Fibroblast of skin of right biceps (primary cell): ENCODE data around the gene MESP1.
"Not testable (repeated sequence)": the region's sequence is repeated elsewhere in the genome, so short reads cannot be mapped to it uniquely, and the experiment has no call there.

ENCODE experiments used
- DNase-seq: peaks from one replicate; pipeline ENCODE4 v3.0.0-alpha.2; 2013

MESP1 gene, protein sequence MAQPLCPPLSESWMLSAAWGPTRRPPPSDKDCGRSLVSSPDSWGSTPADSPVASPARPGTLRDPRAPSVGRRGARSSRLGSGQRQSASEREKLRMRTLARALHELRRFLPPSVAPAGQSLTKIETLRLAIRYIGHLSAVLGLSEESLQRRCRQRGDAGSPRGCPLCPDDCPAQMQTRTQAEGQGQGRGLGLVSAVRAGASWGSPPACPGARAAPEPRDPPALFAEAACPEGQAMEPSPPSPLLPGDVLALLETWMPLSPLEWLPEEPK

GRCh38 chr15:89750560-89751542 is at the start of gene MESP1:
TSS of gene MESP1 (minus strand) at chr15:89751249. CDS start at chr15:89751231, 18 bp downstream.
- peak; percentile 90 for DNase-seq

DNA sequence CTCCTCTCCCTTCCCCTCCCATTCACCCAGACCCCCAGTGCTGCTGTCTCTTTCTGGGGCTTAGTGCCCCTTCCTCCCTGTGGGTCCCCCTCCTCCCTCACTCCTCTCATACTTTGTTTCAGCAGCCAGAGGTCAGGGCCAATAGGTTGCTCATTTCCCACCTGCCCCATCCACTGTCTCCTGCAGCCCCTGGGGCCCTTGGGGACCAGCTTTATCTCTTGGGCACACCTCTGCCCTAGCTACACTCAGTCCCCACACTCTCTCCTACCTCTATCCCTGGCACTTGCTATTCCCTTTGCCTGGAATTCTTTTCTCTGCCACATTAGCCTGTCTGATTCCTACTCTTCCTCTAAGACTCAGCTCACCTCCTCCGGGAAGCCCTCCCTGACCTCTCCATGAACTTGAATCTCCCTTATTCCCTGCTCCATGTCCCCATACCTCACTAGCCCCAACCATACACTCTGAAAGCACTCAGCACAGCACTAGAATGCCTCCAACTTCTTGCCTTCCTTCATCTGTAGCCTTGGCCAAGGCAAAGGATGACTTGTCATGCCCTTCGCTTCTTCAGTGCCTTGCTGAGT is 49.0 kb upstream of the MESP1 start:
- no peak for DNase-seq

DNA sequence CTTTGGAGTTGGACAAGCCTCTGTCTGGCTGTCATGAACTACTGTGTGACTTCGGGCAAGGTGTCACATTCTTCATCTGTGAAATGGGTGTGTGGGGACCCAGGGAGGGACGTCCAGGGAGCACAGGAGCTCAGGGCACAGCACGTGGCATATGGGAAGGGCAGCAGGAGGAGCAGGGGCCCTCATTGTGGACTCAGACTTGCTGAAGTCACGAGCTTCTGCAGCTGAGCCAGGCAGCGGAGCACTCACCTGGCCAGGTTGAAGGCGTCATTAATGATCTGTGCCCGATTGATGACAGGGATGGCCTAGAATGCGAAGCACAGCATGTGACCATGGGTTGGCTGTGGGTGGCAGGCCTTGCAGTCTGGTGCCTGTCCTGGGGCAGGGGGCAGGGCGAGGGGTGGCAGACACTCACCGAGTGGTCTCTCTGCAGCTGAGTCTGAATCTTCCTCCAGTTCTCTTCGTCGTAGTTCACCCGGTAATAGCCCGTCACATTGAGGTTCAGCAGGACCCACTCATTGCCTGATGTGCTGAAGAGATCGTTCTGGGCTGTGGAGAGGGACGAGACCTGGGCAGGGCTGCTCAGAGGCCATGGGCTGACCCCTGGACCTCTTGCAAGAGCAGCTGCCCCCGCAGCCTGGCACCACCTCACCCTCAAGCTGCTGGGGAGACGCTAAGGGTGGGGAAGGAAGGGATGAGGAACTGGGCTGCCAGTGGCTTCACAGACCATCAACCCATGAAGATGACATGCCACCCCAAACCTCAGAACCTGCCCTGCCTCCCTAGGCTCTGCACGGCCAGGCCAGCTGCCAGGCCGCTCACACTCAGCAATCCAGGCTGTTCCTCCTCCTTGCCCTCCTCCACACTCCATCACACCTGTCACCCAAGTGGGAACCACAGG is 48.2 kb upstream of the MESP1 start:
- no peak for DNase-seq

DNA sequence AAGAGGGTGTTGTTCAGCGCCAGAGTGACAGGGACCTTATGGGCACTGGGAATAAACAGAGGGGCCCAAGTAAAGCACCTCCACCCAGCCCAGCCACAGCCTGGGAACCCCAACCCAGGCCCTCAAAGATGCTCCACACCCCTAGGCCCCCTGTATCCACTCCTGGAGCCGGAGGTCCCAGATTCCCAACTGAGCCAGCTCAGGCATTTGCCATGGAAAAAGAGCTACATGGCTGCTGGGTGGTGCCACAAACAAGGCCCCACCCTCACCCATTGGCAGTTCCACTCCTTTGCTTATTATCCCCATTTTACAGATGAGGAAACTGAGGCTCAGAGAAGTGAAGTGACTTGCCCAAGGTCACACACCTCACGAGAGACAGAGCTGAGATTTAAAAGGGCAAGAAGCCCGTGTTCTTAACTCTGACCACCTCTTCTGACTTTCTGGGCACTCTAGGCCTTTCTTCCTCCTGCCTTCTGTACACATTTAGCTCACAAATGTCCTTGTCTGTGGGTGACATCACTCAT is 46.7 kb upstream of the MESP1 start:
- DNase-seq, result no peak

- no peak for DNase-seq
Observed at GRCh38 chr15:89795996-89796395, 44.9 kb upstream of the MESP1 start.

- DNase-seq, result peak; percentile 56
Observed at GRCh38 chr15:89794627-89795241, 43.7 kb upstream of the MESP1 start.

- no peak for DNase-seq
Observed at GRCh38 chr15:89792106-89792805, 41.2 kb upstream of the MESP1 start.

GRCh38 chr15:89790661-89791060 is 39.6 kb upstream of the MESP1 start:
- no peak for DNase-seq

DNA sequence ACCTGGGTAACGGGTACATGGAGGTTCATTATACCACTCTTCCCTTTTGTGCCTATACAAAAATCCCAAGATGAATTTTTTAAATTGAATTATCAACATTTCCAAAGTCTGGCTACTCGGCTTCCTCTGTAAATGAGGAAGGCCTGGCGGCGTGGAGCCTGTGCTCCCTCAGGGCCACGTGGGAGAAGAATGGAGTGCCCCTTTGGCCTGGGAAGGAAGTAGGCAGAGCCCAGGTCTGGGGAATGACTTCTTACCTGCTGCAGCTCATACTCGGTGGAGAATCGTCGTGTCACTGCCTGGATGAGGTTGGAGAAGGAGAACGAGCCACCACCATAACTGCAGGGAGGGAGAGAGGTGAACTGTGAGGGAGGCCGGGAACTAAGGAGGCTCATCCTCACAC is 39.2 kb upstream of the MESP1 start:
- no peak for DNase-seq

- not testable (repeated sequence) for DNase-seq
Observed at GRCh38 chr15:89788585-89788984, 37.5 kb upstream of the MESP1 start.

GRCh38 chr15:89787944-89788343 is 36.9 kb upstream of the MESP1 start:
- DNase-seq, result no peak

GRCh38 chr15:89785774-89786140 is 34.7 kb upstream of the MESP1 start:
- peak; percentile 66 for DNase-seq

GRCh38 chr15:89785064-89785773 is 34.2 kb upstream of the MESP1 start:
- DNase-seq, result no peak

- no peak for DNase-seq
Observed at GRCh38 chr15:89784686-89784960, 33.6 kb upstream of the MESP1 start.

GRCh38 chr15:89783861-89784685 is 33.0 kb upstream of the MESP1 start:
- no peak for DNase-seq

DNA sequence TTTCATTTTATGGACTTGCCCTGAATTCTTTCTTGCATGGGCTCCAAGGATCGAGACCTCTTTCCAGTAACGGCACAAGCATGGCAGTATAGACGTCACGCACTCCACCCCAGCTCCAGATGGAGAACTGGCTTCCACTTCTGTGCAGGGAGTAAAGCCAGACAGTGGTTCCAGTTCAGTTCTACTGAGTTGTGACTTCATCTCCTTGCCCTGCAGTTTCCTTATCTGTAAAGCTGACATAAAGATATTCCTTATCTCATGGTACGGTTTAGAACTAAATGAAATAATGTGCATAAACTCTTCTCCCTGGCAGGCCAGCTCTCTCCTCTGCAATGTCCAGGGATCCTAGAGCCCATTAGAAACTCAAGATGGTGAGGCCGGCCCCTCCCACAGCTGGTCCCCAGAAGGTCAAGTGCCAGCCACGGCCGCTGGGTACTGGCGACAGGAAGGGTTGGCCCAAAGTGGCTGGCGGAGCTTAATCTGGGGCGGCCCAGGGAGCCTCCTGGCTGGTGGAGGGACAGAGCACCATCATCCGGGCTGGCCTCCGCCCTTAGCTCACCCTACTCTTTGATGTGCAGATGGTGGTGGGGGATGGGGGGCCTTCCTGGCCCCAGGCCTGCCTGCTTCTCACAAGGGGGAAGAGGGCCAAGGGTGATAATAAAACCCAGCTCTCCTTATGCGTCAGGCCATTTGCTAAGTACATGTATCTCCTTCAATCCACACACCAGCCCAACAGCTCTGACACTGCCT is 32.2 kb upstream of the MESP1 start:
- peak; percentile 20 for DNase-seq

- not testable (repeated sequence) for DNase-seq
Observed at GRCh38 chr15:89782619-89782950, 31.5 kb upstream of the MESP1 start.

GRCh38 chr15:89781891-89782618 is 31.0 kb upstream of the MESP1 start:
- DNase-seq, result peak; percentile 63

- no peak for DNase-seq
Observed at GRCh38 chr15:89781055-89781454, 30.0 kb upstream of the MESP1 start.
